ENCODE measurements around the gene LILRB5. TPM values are rescaled to one million over a fixed set of nuclear protein-coding genes. Genes with fewer than 3 reads are reported as not detected.
A peak's percentile ranks its signal among the peaks of the same experiment; 100 is the strongest.
"Not testable (repeated sequence)": the region's sequence is repeated elsewhere in the genome, so short reads cannot be mapped to it uniquely, and the experiment has no call there.

LILRB5 gene
- total RNA-seq, 1 donor from 2014 or later = 9.1 TPM

DNA sequence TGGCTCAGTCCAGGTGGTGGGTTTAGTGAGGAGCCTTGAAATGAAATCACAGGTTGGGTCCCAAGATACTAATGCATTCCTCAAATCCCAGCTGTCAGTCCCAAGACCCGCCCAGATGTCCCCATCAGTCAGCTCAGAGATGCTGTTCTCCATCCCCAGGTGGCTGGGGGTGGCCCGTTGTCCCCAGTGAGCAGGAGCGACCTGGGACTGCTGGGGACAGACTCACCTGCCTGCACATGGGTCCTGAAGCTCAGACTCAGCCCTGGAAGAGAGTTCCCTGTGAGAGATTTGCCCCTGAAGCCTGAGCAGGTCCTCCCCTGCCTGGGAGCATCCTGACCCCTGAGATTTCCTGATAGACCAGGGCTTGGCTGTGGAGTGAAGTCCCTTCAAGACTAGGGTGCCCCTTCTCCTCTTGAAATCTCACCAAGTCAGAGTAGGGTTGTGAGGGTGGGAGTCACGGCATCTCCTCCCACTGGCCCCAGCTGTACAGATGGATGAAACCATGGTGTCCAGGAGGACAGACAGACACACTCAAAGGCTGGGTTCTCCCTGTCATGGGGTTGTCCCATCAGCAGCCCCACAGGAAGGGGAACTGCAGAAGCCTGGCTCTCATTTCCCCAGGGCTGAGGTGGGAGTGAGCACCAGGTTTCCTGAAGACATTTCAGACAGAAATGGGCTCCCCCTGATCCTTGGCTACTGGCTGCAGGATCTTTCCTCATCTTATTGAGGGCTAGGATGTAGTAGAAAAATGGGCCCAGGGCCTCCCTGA, 41.5 kb upstream of the LILRB5 start:
- H3K9me3 ChIP-seq = no peaks in the 10 kb centered on the region
- H3K27ac ChIP-seq = no peak overlapping the region
- H3K4me3 ChIP-seq = no peak overlapping the region
- DNase-seq = no peak
- H3K27me3 ChIP-seq = peaks cover 7% of the 10 kb centered on the region
- intact Hi-C loops (cut with DNase I) = no loop called here
- no peaks in the 10 kb centered on the region for H3K36me3 ChIP-seq
- no peaks in the 10 kb centered on the region for H3K4me1 ChIP-seq
- TF ChIP-seq, protein P1, sequence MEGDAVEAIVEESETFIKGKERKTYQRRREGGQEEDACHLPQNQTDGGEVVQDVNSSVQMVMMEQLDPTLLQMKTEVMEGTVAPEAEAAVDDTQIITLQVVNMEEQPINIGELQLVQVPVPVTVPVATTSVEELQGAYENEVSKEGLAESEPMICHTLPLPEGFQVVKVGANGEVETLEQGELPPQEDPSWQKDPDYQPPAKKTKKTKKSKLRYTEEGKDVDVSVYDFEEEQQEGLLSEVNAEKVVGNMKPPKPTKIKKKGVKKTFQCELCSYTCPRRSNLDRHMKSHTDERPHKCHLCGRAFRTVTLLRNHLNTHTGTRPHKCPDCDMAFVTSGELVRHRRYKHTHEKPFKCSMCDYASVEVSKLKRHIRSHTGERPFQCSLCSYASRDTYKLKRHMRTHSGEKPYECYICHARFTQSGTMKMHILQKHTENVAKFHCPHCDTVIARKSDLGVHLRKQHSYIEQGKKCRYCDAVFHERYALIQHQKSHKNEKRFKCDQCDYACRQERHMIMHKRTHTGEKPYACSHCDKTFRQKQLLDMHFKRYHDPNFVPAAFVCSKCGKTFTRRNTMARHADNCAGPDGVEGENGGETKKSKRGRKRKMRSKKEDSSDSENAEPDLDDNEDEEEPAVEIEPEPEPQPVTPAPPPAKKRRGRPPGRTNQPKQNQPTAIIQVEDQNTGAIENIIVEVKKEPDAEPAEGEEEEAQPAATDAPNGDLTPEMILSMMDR (IDR thresholded peaks at IDR 0.05) = no peak
- peak; percentile 62 for ATAC-seq

DNA sequence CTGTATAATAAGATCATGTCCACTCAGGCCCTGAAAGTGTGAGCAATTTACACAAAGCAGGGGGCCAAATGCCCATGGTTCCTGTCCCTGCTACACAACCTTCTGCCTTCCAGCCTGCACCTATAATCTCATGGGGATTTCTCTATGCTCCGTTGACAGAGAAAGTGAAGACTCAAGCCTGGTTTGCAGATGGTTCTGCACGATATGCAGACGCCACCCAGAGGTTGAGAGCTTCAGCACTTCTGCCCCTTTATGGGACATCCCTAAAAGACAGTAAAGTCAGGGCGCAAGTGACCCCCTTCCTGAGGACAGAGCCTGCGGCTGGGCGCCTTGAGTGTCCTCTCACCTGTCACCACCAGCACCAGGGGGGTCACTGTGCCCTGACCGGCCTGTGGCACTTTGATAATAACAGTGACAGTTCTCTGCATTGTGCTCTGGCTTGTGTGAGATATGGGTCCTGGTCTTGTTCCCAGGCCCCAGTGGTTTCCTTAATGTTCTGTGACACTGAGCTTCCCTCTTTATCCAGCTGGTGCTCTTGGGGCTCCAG, 40.8 kb upstream of the LILRB5 start:
- intact Hi-C loops (cut with DNase I) = no loop called here
- Histone ChIP-seq H3K27ac (no peak overlapping the region), H3K27me3 (peaks cover 7% of the 10 kb centered on the region), H3K4me1 (no peaks in the 10 kb centered on the region), H3K36me3 (no peaks in the 10 kb centered on the region), H3K9me3 (no peaks in the 10 kb centered on the region), H3K4me3 (no peak overlapping the region)
- ATAC-seq = peak; percentile 39
- TF ChIP-seq, protein P1 (IDR thresholded peaks at IDR 0.05) = no peak
- DNase-seq = no peak

DNA sequence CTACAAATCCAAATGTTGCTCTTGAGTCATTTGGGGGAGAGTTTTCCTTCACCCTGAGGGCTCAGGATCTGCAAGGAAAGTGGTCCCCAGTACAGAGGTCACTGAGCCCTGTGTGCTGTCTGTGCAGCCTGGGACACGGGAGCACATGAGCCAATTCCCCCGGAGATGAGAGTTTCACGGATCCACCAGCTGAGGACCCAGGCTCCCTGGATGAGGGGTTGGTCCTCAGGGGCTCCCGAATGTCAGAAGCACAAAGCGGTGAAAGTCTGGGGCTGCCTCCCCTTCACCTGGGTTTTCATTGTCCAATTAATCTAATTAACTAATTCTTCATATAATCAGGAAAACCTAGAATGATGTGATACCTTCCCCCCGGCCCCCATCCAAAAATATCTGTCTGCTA, 37.5 kb upstream of the LILRB5 start:
- DNase-seq = no peak
- no peak for ATAC-seq
- peaks cover 7% of the 10 kb centered on the region for H3K27me3 ChIP-seq

DNA sequence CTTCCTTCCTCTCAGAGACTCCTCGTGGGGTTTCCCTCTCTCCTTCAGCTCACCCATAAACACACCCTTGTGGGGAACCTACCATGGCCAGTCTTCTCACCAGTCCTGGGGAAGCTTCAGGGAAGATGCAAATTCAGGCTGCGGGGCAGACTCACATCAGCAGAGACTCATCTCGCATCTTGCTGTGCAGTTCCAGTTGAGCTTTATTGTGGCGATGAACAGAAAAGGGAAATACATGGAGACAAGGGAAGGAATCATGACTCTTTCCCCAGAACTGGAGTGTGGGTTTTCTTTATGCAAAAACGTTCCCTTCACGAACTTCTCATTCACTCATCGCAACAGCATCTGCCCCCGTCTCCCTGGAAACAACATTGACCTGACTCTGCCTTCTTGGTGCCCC, 32.1 kb upstream of the LILRB5 start:
- H3K36me3 ChIP-seq; H3K4me1 ChIP-seq; H3K27ac ChIP-seq; H3K9me3 ChIP-seq; H3K27me3 ChIP-seq; H3K4me3 ChIP-seq; intact Hi-C loops (cut with DNase I); DNase-seq: not testable (repeated sequence)
- peak; percentile 13 for ATAC-seq

More for the DNA sequence above, 37.5 kb upstream of the LILRB5 start:
- H3K4me1 ChIP-seq = no peaks in the 10 kb centered on the region
- H3K36me3 ChIP-seq = no peaks in the 10 kb centered on the region
- H3K27ac ChIP-seq = no peak overlapping the region
- no peak overlapping the region for H3K4me3 ChIP-seq
- intact Hi-C loops (cut with DNase I) = no loop called here
- TF ChIP-seq, protein P1 (IDR thresholded peaks at IDR 0.05) = no peak
- no peaks in the 10 kb centered on the region for H3K9me3 ChIP-seq

DNA sequence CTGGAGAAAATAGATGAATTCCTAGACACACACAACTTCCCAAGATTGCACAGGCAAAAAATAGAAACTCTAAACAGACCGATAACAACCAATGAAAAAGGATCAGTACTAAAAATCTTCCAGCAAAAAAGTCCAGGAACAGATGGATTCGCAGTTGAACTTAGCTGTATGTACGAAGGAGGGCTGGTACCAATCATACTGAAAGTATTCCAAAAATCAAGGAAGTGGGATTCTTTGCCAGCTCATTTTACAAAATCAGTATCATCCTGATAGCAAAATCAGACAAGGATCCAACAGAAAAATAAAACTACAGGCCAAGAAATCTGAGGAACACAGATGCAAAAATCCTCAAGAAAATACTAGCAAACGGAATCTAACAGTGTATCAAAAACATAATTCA, 30.4 kb upstream of the LILRB5 start:
- H3K9me3 ChIP-seq = no peaks in the 10 kb centered on the region
- DNase-seq = no peak
- H3K4me3 ChIP-seq = no peak overlapping the region
- H3K27me3 ChIP-seq = no peaks in the 10 kb centered on the region
- no peaks in the 10 kb centered on the region for H3K4me1 ChIP-seq
- ATAC-seq = no peak
- intact Hi-C loops (cut with DNase I) = no loop called here
- H3K27ac ChIP-seq = no peak overlapping the region
- TF ChIP-seq, protein P1 (IDR thresholded peaks at IDR 0.05) = no peak
- no peaks in the 10 kb centered on the region for H3K36me3 ChIP-seq

DNA sequence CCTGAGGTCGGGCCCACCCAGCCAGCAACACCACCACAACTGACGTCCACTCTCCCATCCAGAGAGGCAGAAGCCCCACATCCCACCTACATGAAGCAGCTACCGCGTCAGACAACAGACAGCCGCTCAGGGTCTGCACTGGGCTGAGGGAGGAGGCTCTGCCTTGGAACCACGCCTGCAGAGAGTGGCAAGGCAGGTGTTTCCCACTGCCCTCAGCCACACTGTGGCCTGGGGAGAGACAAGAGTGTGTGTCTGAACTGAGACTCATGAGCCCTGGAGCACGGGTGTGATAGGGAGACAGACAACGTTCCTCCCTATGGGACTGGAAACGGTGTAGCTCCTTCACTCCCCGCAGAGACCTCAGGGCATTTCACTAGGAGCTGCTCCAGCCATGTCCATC, 29.2 kb upstream of the LILRB5 start:
- DNase-seq; H3K4me3 ChIP-seq; H3K4me1 ChIP-seq; H3K27ac ChIP-seq; H3K36me3 ChIP-seq; H3K9me3 ChIP-seq; H3K27me3 ChIP-seq; intact Hi-C loops (cut with DNase I): not testable (repeated sequence)
- peak; percentile 23 for ATAC-seq

DNA sequence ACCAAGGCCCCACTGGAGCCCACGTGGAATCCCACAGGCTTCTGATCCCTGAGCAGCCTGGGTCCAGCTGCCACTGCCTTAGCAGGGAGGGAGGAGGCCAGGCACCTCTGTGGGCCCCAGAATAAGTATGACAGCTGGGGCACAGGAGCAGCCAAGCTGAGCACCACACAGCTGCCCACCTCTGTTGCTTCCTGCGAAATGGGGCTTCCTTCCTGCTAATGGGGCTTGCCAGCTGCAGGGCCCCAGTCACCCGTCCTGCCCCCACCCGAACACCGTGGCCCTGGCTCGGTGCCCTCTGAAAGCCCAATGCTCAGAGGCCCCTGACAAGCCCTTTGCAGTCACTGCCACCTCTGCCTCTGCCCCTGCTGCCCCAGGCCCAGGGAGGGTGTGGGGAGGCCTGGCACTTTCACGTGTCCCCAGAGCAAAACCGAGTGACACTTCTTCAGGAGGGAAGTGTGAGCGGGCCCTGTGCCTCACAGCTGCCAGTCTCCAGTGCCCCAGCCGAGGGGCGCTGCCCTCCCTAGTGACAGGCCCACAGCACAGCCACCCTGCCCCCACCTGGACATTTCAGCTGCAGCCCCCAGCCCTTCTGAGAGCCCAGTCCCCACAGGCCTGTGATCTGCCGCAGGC, 28.5 kb upstream of the LILRB5 start:
- DNase-seq = not testable (repeated sequence)

More for the DNA sequence above, 28.5 kb upstream of the LILRB5 start:
- H3K36me3 ChIP-seq; H3K4me1 ChIP-seq; intact Hi-C loops (cut with DNase I); H3K9me3 ChIP-seq; H3K27me3 ChIP-seq; H3K4me3 ChIP-seq; H3K27ac ChIP-seq: not testable (repeated sequence)
- ATAC-seq = peak; percentile 16

All from upper lobe of right lung (tissue), 1 donor.